MCF 10A (cell line): ENCODE results near the gene GSG1. TPM values are rescaled to one million over a fixed set of nuclear protein-coding genes. Genes with fewer than 3 reads are reported as not detected.
"Not testable (repeated sequence)": the region's sequence is repeated elsewhere in the genome, so short reads cannot be mapped to it uniquely, and the experiment has no call there.

ENCODE experiments used
- BruUV-seq: library from RNA; stranded (reverse); fragments of 400-500 nt; replicated peaks from 2 replicates; lab custom pipeline; 2021; lab: Mats Ljungman, UMichigan
- CTCF ChIA-PET: fragments of 300-600 bp; sonication (Branson Sonifier 250); formaldehyde crosslinking; extraction: SDS; loops from one replicate; lab custom pipeline; 2021; ENCODE audit warnings: antibody characterized with exemption, inconsistent platforms; lab: Yijun Ruan, JAX
- POLR2A ChIA-PET: fragments of 300-600, 350-650 bp; sonication (Branson Sonifier 250); formaldehyde crosslinking; extraction: SDS; loops from one replicate; lab custom pipeline; 2020; ENCODE audit warnings: antibody characterized with exemption, inconsistent platforms; lab: Yijun Ruan, JAX
- DNase-seq: peaks from one replicate; pipeline ENCODE4 v3.0.0-alpha.2; 2018; ENCODE audit not compliant: unreplicated experiment
- H3K27ac Mint-ChIP-seq: one replicate; pipeline ENCODE4 v1.8.0; 2022; ENCODE audit warnings: mild to moderate bottlenecking, low read depth, mixed read lengths; ENCODE audit not compliant: unreplicated experiment
- H3K27me3 Mint-ChIP-seq: one replicate; pipeline ENCODE4 v1.8.0; 2022; ENCODE audit warnings: mixed read lengths; ENCODE audit not compliant: insufficient read depth, unreplicated experiment
- H3K36me3 Mint-ChIP-seq: one replicate; pipeline ENCODE4 v1.8.0; 2022; ENCODE audit warnings: mild to moderate bottlenecking, moderate library complexity, mixed read lengths; ENCODE audit not compliant: insufficient read depth, unreplicated experiment
- H3K4me1 Mint-ChIP-seq: one replicate; pipeline ENCODE4 v1.8.0; 2022; ENCODE audit warnings: mixed read lengths; ENCODE audit not compliant: insufficient read depth, unreplicated experiment
- H3K4me3 Mint-ChIP-seq: one replicate; pipeline ENCODE4 v1.8.0; 2022; ENCODE audit warnings: mild to moderate bottlenecking, moderate library complexity, mixed read lengths; ENCODE audit not compliant: unreplicated experiment
- H3K9me3 Mint-ChIP-seq: one replicate; pipeline ENCODE4 v1.8.0; 2022; ENCODE audit warnings: mixed read lengths; ENCODE audit not compliant: unreplicated experiment
- CTCF ChIP-seq: fragments of 200-600 bp; IDR thresholded peaks from one replicate; pipeline ENCODE4 v1.8.0; 2022; ENCODE audit warnings: antibody characterized with exemption, mild to moderate bottlenecking; ENCODE audit not compliant: unreplicated experiment
- intact Hi-C: fragments of 100-400 bp; cut with micrococcal nuclease; formaldehyde crosslinking; loops from 2 replicates; pipeline ENCODE4 v1.14.1; 2022
- total RNA-seq: library from RNA; stranded (reverse); gene quantifications from 2 replicates; pipeline ENCODE4 v1.2.3, GENCODE V29; 2022

The GSG1 gene
- total RNA-seq, 1 experiment from 2014 or later, result not detected

- no peak for TF ChIP-seq CTCF
- ChIA-PET POLR2A (interaction anchor here (1.4 to 2.1 kb wide), 2 partner anchors 83 to 127 kb away, joined by 4 to 6 read pairs; no protein-coding TSS in a partner anchor), CTCF (interaction anchor here (0.8 to 2.1 kb wide), 7 partner anchors 8 to 149 kb away, joined by 3 to 10 read pairs (median 4); no protein-coding TSS in a partner anchor)
- Mint-ChIP-seq H3K27ac (no peak overlapping the region), H3K4me1 (peaks cover 7% of the 10 kb centered on the region), H3K36me3 (peaks cover 20% of the 10 kb centered on the region), H3K27me3 (no peaks in the 10 kb centered on the region), H3K9me3 (no peaks in the 10 kb centered on the region), H3K4me3 (no peak overlapping the region)
- DNase-seq, result no peak
- intact Hi-C loops, result no loop called here
- BruUV-seq, result no TSS peak
These were observed 18.4 kb downstream of the GSG1 start for GRCh38 chr12:13084898-13085640.

- intact Hi-C loops, H3K27me3 Mint-ChIP-seq, POLR2A ChIA-PET, CTCF ChIA-PET, DNase-seq, H3K4me3 Mint-ChIP-seq, H3K4me1 Mint-ChIP-seq, H3K9me3 Mint-ChIP-seq, BruUV-seq, H3K27ac Mint-ChIP-seq: not testable (repeated sequence)
- H3K36me3 Mint-ChIP-seq, result peaks cover 20% of the 10 kb centered on the region
These were observed 19.8 kb downstream of the GSG1 start for GRCh38 chr12:13083638-13084037.

DNA sequence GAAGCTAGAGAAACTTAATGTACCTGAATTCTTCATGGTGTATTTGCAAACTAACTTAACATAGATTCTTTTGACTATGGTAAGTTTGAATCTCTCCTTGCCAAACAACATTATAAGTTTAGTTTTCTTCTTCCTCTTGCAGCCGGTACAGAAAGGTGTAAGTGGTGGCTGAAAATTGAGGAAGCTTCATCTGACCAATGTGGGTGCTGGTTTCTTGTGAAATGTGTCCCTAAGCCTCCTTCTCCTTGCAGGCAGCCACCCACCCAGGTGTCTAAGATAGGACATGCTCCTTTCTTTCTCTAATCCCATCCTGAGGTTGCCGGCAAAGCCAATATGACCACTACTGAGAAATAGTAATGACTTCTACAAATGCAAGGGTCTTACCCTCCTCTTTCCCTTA, 20.6 kb downstream of the GSG1 start:
- DNase-seq, result no peak
- Mint-ChIP-seq H3K27me3 (no peaks in the 10 kb centered on the region), H3K4me1 (peaks cover 7% of the 10 kb centered on the region), H3K27ac (no peak overlapping the region), H3K36me3 (peaks cover 20% of the 10 kb centered on the region), H3K9me3 (no peaks in the 10 kb centered on the region), H3K4me3 (no peak overlapping the region)
- intact Hi-C loops, result no loop called here
- ChIA-PET POLR2A (no interaction called here), CTCF (no interaction called here)
- no TSS peak for BruUV-seq
- no peak for TF ChIP-seq CTCF

DNA sequence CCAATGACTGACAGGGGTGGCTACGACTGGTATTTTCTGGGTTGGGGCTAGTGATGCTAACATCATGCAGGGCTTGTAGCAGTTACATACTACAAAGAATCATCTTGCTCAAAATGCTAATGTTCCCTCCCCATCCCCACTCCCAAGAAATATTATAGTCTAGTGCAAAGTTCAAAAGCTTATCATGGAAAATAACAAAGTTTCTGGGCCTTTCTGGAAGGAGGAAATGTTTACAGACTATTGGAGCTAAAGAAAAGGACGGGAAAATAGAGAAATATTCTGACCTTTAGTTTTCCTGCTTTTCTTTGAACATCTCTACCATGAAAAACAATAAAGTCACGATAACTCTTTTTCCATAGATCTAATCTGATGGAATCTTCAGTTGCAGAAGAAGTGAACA, 23.2 kb downstream of the GSG1 start:
- TF ChIP-seq CTCF, result no peak
- no TSS peak for BruUV-seq
- intact Hi-C loops, result no loop called here
- CTCF ChIA-PET, result interaction anchor here (0.6 to 0.8 kb wide), 2 partner anchors 132 to 277 kb away, joined by 3 read pairs; no protein-coding TSS in a partner anchor
- H3K27me3 Mint-ChIP-seq, result no peaks in the 10 kb centered on the region
- POLR2A ChIA-PET, result interaction anchor here (0.9 kb wide), 1 partner anchor 293 kb away, joined by 5 read pairs; no protein-coding TSS in a partner anchor
- no peak overlapping the region for H3K4me3 Mint-ChIP-seq
- no peaks in the 10 kb centered on the region for H3K4me1 Mint-ChIP-seq
- H3K27ac Mint-ChIP-seq, result no peak overlapping the region
- H3K9me3 Mint-ChIP-seq, result no peaks in the 10 kb centered on the region
- DNase-seq, result no peak
- peaks cover 20% of the 10 kb centered on the region for H3K36me3 Mint-ChIP-seq
